ENCODE data around the gene EFCAB11. TPM values are rescaled to one million over a fixed set of nuclear protein-coding genes. Genes with fewer than 3 reads are reported as not detected.

EFCAB11 gene
- polyA plus RNA-seq, 1 experiment, result 2.2 TPM

GRCh38 chr14:89849931-89850330 lies 104.6 kb downstream of the EFCAB11 start:
- ChIA-PET CTCF (interaction anchor here (0.6 kb wide), 1 partner anchor 303 kb away, joined by 3 read pairs; no protein-coding TSS in a partner anchor), POLR2A (no interaction called here)
- DNase-seq (ENCODE audit: low read depth), result no peak
- TF ChIP-seq CTCF (IDR thresholded peaks at IDR 0.05; ENCODE audit: insufficient read depth, low read depth, low read length), result no peak
- H3K36me3 ChIP-seq (ENCODE audit: control insufficient read depth, insufficient read depth, low read length), result no peaks in the 10 kb centered on the region
- H3K4me3 ChIP-seq (ENCODE audit: low read depth, low read length), result no peak overlapping the region
- no peaks in the 10 kb centered on the region for H3K27me3 ChIP-seq (ENCODE audit: control insufficient read depth, insufficient read depth, low read length)

- Histone ChIP-seq H3K4me3 (ENCODE audit: low read depth, low read length) (no peak overlapping the region), H3K36me3 (ENCODE audit: control insufficient read depth, insufficient read depth, low read length) (no peaks in the 10 kb centered on the region), H3K27me3 (ENCODE audit: control insufficient read depth, insufficient read depth, low read length) (no peaks in the 10 kb centered on the region)
- CTCF ChIA-PET, result no interaction called here
- DNase-seq (ENCODE audit: low read depth), result no peak
- TF ChIP-seq CTCF (IDR thresholded peaks at IDR 0.05; ENCODE audit: insufficient read depth, low read depth, low read length), result peak; percentile 34
- POLR2A ChIA-PET, result interaction anchor here (0.6 kb wide), 1 partner anchor 633 kb away, joined by 13 read pairs; no protein-coding TSS in a partner anchor
Observed at GRCh38 chr14:89848165-89848564, 106.4 kb downstream of the EFCAB11 start.

- no peak overlapping the region for H3K4me3 ChIP-seq (ENCODE audit: low read depth, low read length)
- peak; percentile 47 for DNase-seq (ENCODE audit: low read depth)
- no peaks in the 10 kb centered on the region for H3K36me3 ChIP-seq (ENCODE audit: control insufficient read depth, insufficient read depth, low read length)
- ChIA-PET POLR2A (no interaction called here), CTCF (interaction anchor here (1.6 kb wide), 1 partner anchor 9 kb away, joined by 5 read pairs; no protein-coding TSS in a partner anchor)
- H3K27me3 ChIP-seq (ENCODE audit: control insufficient read depth, insufficient read depth, low read length), result no peaks in the 10 kb centered on the region
- TF ChIP-seq CTCF (IDR thresholded peaks at IDR 0.05; ENCODE audit: insufficient read depth, low read depth, low read length), result no peak
Observed at GRCh38 chr14:89845346-89845745, 109.2 kb downstream of the EFCAB11 start.

- DNase-seq (ENCODE audit: low read depth), result no peak
- ChIA-PET POLR2A (no interaction called here), CTCF (interaction anchor here (1.6 kb wide), 1 partner anchor 10 kb away, joined by 5 read pairs; no protein-coding TSS in a partner anchor)
- no peak for TF ChIP-seq CTCF (IDR thresholded peaks at IDR 0.05; ENCODE audit: insufficient read depth, low read depth, low read length)
- no peaks in the 10 kb centered on the region for H3K36me3 ChIP-seq (ENCODE audit: control insufficient read depth, insufficient read depth, low read length)
- no peaks in the 10 kb centered on the region for H3K27me3 ChIP-seq (ENCODE audit: control insufficient read depth, insufficient read depth, low read length)
- no peak overlapping the region for H3K4me3 ChIP-seq (ENCODE audit: low read depth, low read length)
Observed at GRCh38 chr14:89844508-89844907, 110.0 kb downstream of the EFCAB11 start.

GRCh38 chr14:89842837-89843236 lies 111.7 kb downstream of the EFCAB11 start:
- no peak for TF ChIP-seq CTCF (IDR thresholded peaks at IDR 0.05; ENCODE audit: insufficient read depth, low read depth, low read length)
- H3K27me3 ChIP-seq (ENCODE audit: control insufficient read depth, insufficient read depth, low read length), result no peaks in the 10 kb centered on the region
- CTCF ChIA-PET, result interaction anchor here (1.0 kb wide), 1 partner anchor 17 kb away, joined by 4 read pairs; no protein-coding TSS in a partner anchor
- H3K4me3 ChIP-seq (ENCODE audit: low read depth, low read length), result no peak overlapping the region
- no peak for DNase-seq (ENCODE audit: low read depth)
- POLR2A ChIA-PET, result no interaction called here
- no peaks in the 10 kb centered on the region for H3K36me3 ChIP-seq (ENCODE audit: control insufficient read depth, insufficient read depth, low read length)
